HG02840 (cell line): ENCODE measurements around the gene NEDD9.

Source experiments
- ATAC-seq: cut with Tn5 transposase; IDR thresholded peaks from one replicate; pipeline ENCODE4 v1.9.1; 2021; ENCODE audit warnings: mild to moderate bottlenecking, moderate library complexity, moderate number of reproducible peaks; ENCODE audit not compliant: unreplicated experiment, low FRiP score

The NEDD9 gene

GRCh38 chr6:11219400-11219834 lies 13.1 kb downstream of the NEDD9 start:
- ATAC-seq = no peak

- no peak for ATAC-seq
Observed at GRCh38 chr6:11218538-11219399, 13.7 kb downstream of the NEDD9 start.

GRCh38 chr6:11218102-11218442 lies 14.4 kb downstream of the NEDD9 start:
- ATAC-seq = no peak

- ATAC-seq = no peak
Observed at GRCh38 chr6:11217360-11218101, 14.9 kb downstream of the NEDD9 start.

- no peak for ATAC-seq
Observed at GRCh38 chr6:11215773-11216172, 16.7 kb downstream of the NEDD9 start.

- no peak for ATAC-seq
Observed at GRCh38 chr6:11214901-11215300, 17.6 kb downstream of the NEDD9 start.

GRCh38 chr6:11214084-11214833 lies 18.2 kb downstream of the NEDD9 start:
- no peak for ATAC-seq

GRCh38 chr6:11213422-11214021 lies 18.9 kb downstream of the NEDD9 start:
- no peak for ATAC-seq

GRCh38 chr6:11212664-11213063 lies 19.8 kb downstream of the NEDD9 start:
- no peak for ATAC-seq

- ATAC-seq = no peak
Observed at GRCh38 chr6:11211254-11211653, 21.2 kb downstream of the NEDD9 start.

GRCh38 chr6:11210386-11211138 lies 21.9 kb downstream of the NEDD9 start:
- no peak for ATAC-seq

GRCh38 chr6:11209906-11210305 lies 22.6 kb downstream of the NEDD9 start:
- no peak for ATAC-seq

- no peak for ATAC-seq
Observed at GRCh38 chr6:11209369-11209768, 23.1 kb downstream of the NEDD9 start.

- ATAC-seq = no peak
Observed at GRCh38 chr6:11208854-11209253, 23.6 kb downstream of the NEDD9 start.

GRCh38 chr6:11208267-11208666 lies 24.2 kb downstream of the NEDD9 start:
- ATAC-seq = no peak

GRCh38 chr6:11207199-11207968 lies 25.1 kb downstream of the NEDD9 start:
- no peak for ATAC-seq

- ATAC-seq = no peak
Observed at GRCh38 chr6:11206576-11206975, 25.9 kb downstream of the NEDD9 start.

GRCh38 chr6:11204794-11205366 lies 27.6 kb downstream of the NEDD9 start:
- no peak for ATAC-seq

GRCh38 chr6:11204005-11204399 lies 28.5 kb downstream of the NEDD9 start:
- ATAC-seq = no peak
